ENCODE measurements around the gene FKBP1B. TPM values are rescaled to one million over a fixed set of nuclear protein-coding genes. Genes with fewer than 3 reads are reported as not detected.

The FKBP1B gene
- total and polyA plus RNA-seq, 7 donors, result 0.46 to 2.7 (median 1.3) TPM

- H3K27ac ChIP-seq, result no peak overlapping the region
Measured at GRCh38 chr2:24110660-24111303, 61.2 kb downstream of the FKBP1B start.

GRCh38 chr2:24111407-24111901 lies 61.9 kb downstream of the FKBP1B start:
- Histone ChIP-seq H3K27me3 (ENCODE audit: insufficient read depth in 3 of 3, low read length in 2 of 3) (no peaks in the 10 kb centered on the region), H3K27ac (no peak overlapping the region), H3K9me3 (peaks cover 7% of the 10 kb centered on the region), H3K36me3 (ENCODE audit: insufficient read depth in 1 of 2, low read depth in 1 of 2) (peaks cover 0 to 10% of the 10 kb centered on the region in 2 donors), H3K4me1 (no peaks in the 10 kb centered on the region), H3K4me3 (no peak overlapping the region)
- no peak for DNase-seq
- intact Hi-C loops (cut with DNase I), result no loop called here
- WGBS, 3 donors, result 52 to 61% (median 60%) methylated on average over 2 of the region's 2 CpGs
- ATAC-seq, result no peak
- TF ChIP-seq CTCF (IDR thresholded peaks at IDR 0.05), result no peak

More at GRCh38 chr2:24110660-24111303, 61.2 kb downstream of the FKBP1B start:
- DNase-seq (no peak), ATAC-seq (no peak)
- Histone ChIP-seq H3K4me1 (no peaks in the 10 kb centered on the region), H3K4me3 (no peak overlapping the region), H3K9me3 (peaks cover 7% of the 10 kb centered on the region), H3K36me3 (ENCODE audit: insufficient read depth in 1 of 2, low read depth in 1 of 2) (peaks cover 0 to 5% of the 10 kb centered on the region in 2 donors), H3K27me3 (ENCODE audit: insufficient read depth in 3 of 3, low read length in 2 of 3) (no peaks in the 10 kb centered on the region)
- 77 to 90% (median 77%) methylated on average over 7 of the region's 7 CpGs for WGBS, 3 donors
- no peak for TF ChIP-seq CTCF (IDR thresholded peaks at IDR 0.05)
- intact Hi-C loops (cut with DNase I), result no loop called here

Other genes with a start within 250 kb of the FKBP1B start
- gene ATAD2B, start 122.6 kb upstream of the FKBP1B start, total RNA-seq, result 10 to 100 TPM in 1 of 4 donors, 1 to 10 TPM in 3; 7.7 to 12.5 (median 8.4) TPM
- 1 to 10 TPM; 2.6 to 5.6 (median 3.0) TPM for gene ATAD2B, start 122.6 kb upstream of the FKBP1B start, polyA plus RNA-seq
- 10 to 100 TPM; 20.4 to 23.5 (median 20.8) TPM for gene UBXN2A, start 109.3 kb upstream of the FKBP1B start, total RNA-seq
- gene UBXN2A, start 109.3 kb upstream of the FKBP1B start, polyA plus RNA-seq, result 10 to 100 TPM; 12.0 to 33.9 (median 19.0) TPM
- gene MFSD2B, start 39.7 kb upstream of the FKBP1B start, total RNA-seq, result under 1 TPM in 2 of 4 donors, not detected in 2; 0.27 to 0.28 TPM
- gene MFSD2B, start 39.7 kb upstream of the FKBP1B start, polyA plus RNA-seq, result under 1 TPM; 0.03 to 0.12 (median 0.07) TPM
- gene WDCP, start 2.4 kb upstream of the FKBP1B start, total RNA-seq, result 10 to 100 TPM in 2 of 4 donors, 1 to 10 TPM in 2; 6.5 to 14.6 (median 9.7) TPM
- gene WDCP, start 2.4 kb upstream of the FKBP1B start, polyA plus RNA-seq, result 10 to 100 TPM in 1 of 3 donors, 1 to 10 TPM in 2; 4.6 to 17.3 (median 5.0) TPM
- gene SF3B6, start 26.6 kb downstream of the FKBP1B start, total RNA-seq, result 10 to 100 TPM; 44.2 to 60.5 (median 55.5) TPM
- 100 to 1,000 TPM in 1 of 3 donors, 10 to 100 TPM in 2; 68.2 to 116 (median 90.8) TPM for gene SF3B6, start 26.6 kb downstream of the FKBP1B start, polyA plus RNA-seq
- 1 to 10 TPM; 1.3 to 5.0 (median 2.6) TPM for gene TP53I3, start 35.1 kb downstream of the FKBP1B start, total RNA-seq
- 1 to 10 TPM; 1.7 to 5.6 (median 3.7) TPM for gene TP53I3, start 35.1 kb downstream of the FKBP1B start, polyA plus RNA-seq
- gene PFN4, start 73.6 kb downstream of the FKBP1B start, total RNA-seq, result under 1 TPM in 3 of 4 donors, not detected in 1; 0.24 to 0.45 (median 0.34) TPM
- 1 to 10 TPM in 1 of 3 donors, under 1 TPM in 2; 0.18 to 1.2 (median 0.35) TPM for gene PFN4, start 73.6 kb downstream of the FKBP1B start, polyA plus RNA-seq
- gene FAM228B, start 73.7 kb downstream of the FKBP1B start, total RNA-seq, result 10 to 100 TPM; 12.4 to 30.1 (median 12.8) TPM
- gene FAM228B, start 73.7 kb downstream of the FKBP1B start, polyA plus RNA-seq, result 1 to 10 TPM; 2.5 to 6.9 (median 5.2) TPM
- under 1 TPM in 3 of 4 donors, not detected in 1; 0.50 to 0.69 (median 0.58) TPM for gene FAM228A, start 125.3 kb downstream of the FKBP1B start, total RNA-seq
- gene FAM228A, start 125.3 kb downstream of the FKBP1B start, polyA plus RNA-seq, result under 1 TPM; 0.04 to 0.24 (median 0.23) TPM